Measurements from ENCODE around the gene IGFL2. TPM values are rescaled to one million over a fixed set of nuclear protein-coding genes. Genes with fewer than 3 reads are reported as not detected.
A peak's percentile ranks its signal among the peaks of the same experiment; 100 is the strongest.
"Not testable (repeated sequence)": the region's sequence is repeated elsewhere in the genome, so short reads cannot be mapped to it uniquely, and the experiment has no call there.

Gene IGFL2
- total RNA-seq, result not detected

DNA sequence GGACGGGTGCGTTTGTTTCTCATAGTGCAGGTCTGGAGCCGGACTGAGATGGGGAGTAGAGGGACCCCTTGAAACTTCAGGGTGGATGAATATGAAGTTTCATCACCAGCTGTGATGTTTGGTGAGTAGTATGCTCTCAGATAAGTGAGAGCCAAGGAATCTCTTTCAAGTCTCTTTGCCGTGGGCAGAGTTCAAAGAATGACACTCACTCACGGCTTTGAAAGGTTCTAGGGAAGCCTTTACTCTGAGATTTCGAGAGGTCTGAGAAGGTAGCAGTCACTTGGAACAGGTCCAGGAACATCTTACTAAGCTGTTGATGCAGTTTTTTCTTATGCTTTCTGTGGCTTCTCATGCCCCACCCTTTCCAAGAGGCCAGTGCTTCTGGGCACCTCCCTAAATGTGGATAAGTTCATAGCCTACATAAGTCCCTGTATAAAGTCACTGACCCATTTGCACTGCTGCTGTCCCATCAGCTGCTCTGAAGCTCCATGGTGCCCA lies at the start of gene IGFL2:
IGFL2 (plus strand) TSS at position 448 of the 498 bp plus-strand sequence; CDS start at position 489, 41 bp downstream.
- no peaks in the 10 kb centered on the region for H3K9me3 Mint-ChIP-seq
- H3K27ac Mint-ChIP-seq, result no peak within 1 kb of the TSS
- ATAC-seq (replicated peaks in 1 of 2) (peak; percentile 89 to 92), DNase-seq (peak; percentile 20 to 27)
- no peak within 1 kb of the TSS for H3K4me3 Mint-ChIP-seq
- peaks cover 84% of the 10 kb centered on the region for H3K27me3 Mint-ChIP-seq (ENCODE audit: low read depth)
- no peaks in the 10 kb centered on the region for H3K36me3 Mint-ChIP-seq (ENCODE audit: insufficient read depth in 2 of 2)
- H3K4me1 Mint-ChIP-seq (ENCODE audit: low read depth), result peaks cover 20% of the 10 kb centered on the region

DNA sequence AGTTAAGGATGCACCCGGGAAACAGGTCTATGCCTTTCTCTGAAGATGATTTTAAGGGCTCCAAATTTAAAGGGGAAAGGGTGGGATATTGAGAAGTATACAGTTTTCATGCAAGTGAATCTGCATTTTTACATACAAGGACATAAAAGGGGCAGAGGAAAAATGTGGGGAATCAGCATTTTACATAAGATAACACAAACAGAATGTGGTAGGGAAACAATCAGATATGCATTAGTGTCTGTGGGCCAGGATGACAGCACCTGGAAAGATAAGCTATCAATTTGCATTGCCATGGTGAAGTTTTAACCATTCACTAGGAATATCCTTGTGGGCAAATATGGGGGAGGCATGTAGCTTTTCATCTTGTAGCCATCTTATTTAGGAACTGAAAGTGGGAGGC lies 47.7 kb upstream of the IGFL2 start:
- Mint-ChIP-seq H3K27me3 (ENCODE audit: low read depth) (peaks cover 53% of the 10 kb centered on the region), H3K4me1 (ENCODE audit: low read depth) (no peaks in the 10 kb centered on the region), H3K9me3 (peaks cover 12 to 16% of the 10 kb centered on the region in 2 donors), H3K27ac (no peak overlapping the region), H3K36me3 (ENCODE audit: insufficient read depth in 2 of 2) (peaks cover 8 to 17% of the 10 kb centered on the region in 2 donors), H3K4me3 (no peak overlapping the region)
- DNase-seq (no peak), ATAC-seq (replicated peaks in 1 of 2) (no peak)

DNA sequence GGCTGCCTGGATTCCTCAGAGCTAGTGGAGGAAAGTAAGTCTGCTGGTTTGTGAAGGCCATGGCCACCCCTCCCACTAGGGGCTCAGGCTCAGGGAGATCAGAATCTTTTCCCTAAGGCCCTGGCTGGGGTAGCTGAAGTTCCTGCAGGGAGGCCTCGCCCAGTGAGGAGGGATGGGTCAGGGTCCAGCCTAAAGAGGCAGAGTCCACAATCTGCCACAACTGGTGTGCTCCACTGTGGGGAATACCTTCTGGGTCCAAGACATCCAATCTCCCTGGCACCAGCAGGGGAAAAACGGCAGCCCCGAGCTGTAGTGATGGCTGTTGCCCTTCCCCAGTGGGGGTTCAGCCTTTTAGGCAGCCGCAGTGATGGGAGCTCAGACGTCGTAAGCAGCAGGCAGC lies 46.7 kb upstream of the IGFL2 start:
- Mint-ChIP-seq H3K27me3 (ENCODE audit: low read depth) (peaks cover 44% of the 10 kb centered on the region), H3K36me3 (ENCODE audit: insufficient read depth in 2 of 2) (peaks cover 8 to 17% of the 10 kb centered on the region in 2 donors), H3K27ac (no peak overlapping the region), H3K9me3 (peaks cover 10 to 16% of the 10 kb centered on the region in 2 donors), H3K4me1 (ENCODE audit: low read depth) (no peaks in the 10 kb centered on the region), H3K4me3 (no peak overlapping the region)
- DNase-seq, result no peak
- ATAC-seq (replicated peaks in 1 of 2), result no peak

DNA sequence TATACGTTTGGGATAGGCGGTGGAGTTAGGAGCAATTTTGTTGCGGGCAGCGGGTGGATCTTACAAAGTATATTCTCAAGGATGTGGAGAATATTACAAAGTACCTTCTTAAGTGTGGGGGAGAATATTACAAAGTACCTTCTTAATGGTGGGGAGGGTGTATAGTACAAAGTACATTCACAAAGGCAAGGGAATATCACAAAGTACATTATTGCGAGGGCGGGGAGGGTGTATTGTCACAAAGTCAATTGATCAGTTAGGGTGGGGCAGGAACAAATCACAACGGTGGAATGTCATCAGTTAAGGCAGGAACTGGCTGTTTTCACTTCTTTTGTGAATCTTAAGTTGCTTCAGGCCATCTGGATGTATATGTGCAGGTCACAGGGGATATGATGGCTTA lies 45.7 kb upstream of the IGFL2 start:
- not testable (repeated sequence) for H3K27ac Mint-ChIP-seq; DNase-seq; ATAC-seq (replicated peaks in 1 of 2); H3K4me3 Mint-ChIP-seq; H3K4me1 Mint-ChIP-seq (ENCODE audit: low read depth)
- Mint-ChIP-seq H3K36me3 (ENCODE audit: insufficient read depth in 2 of 2) (peaks cover 7 to 12% of the 10 kb centered on the region in 2 donors), H3K9me3 (peaks cover 9 to 12% of the 10 kb centered on the region in 2 donors), H3K27me3 (ENCODE audit: low read depth) (peaks cover 33% of the 10 kb centered on the region)

DNA sequence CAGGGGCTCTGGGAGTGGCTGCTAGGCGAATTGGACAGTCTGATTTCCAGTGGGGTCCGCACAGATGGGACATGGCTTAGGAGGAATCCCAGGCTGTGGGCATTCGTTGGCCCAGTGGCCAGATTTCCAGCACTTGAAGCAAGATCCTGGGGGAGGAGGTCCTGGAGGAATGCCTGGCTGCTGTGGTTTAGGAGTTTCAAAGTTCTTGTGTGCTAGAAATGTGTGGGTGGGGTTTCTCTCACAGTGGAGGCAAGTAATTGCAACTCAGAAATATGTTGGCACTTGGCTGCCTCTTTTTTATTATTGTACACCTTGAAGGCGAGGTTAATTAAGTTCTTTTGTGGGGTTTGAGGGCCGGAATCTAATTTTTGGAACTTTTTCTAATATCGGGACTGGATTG lies 40.7 kb upstream of the IGFL2 start:
- H3K36me3 Mint-ChIP-seq (ENCODE audit: insufficient read depth in 2 of 2), result no peaks in the 10 kb centered on the region
- H3K27ac Mint-ChIP-seq, result no peak overlapping the region
- peaks cover 2% of the 10 kb centered on the region for H3K4me1 Mint-ChIP-seq (ENCODE audit: low read depth)
- H3K27me3 Mint-ChIP-seq (ENCODE audit: low read depth), result peaks cover 14% of the 10 kb centered on the region
- H3K9me3 Mint-ChIP-seq, result peaks cover 0 to 2% of the 10 kb centered on the region in 2 donors
- ATAC-seq (replicated peaks in 1 of 2), result no peak
- no peak overlapping the region for H3K4me3 Mint-ChIP-seq
- DNase-seq, result no peak

DNA sequence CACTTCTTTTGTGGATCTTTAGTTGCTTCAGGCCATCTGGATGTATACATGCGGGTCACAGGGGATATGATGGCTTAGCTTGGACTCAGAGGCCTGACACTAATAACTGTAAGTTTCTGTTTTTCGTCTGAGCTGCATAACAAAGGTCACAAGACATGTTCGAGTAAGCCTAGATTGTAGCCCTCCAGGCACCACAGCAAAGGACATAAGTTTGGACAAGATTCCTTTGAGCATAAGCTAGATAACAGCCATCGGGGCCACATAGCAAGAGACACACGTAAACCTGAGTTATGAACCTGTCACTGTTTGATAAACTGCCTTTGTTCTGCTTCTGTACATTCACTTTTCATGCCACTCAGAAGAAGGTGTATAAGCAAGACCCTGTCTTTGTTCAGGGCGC lies 38.2 kb upstream of the IGFL2 start:
- Mint-ChIP-seq H3K4me1 (ENCODE audit: low read depth) (peaks cover 13% of the 10 kb centered on the region), H3K4me3 (no peak overlapping the region)
- no peak for ATAC-seq (replicated peaks in 1 of 2)

DNA sequence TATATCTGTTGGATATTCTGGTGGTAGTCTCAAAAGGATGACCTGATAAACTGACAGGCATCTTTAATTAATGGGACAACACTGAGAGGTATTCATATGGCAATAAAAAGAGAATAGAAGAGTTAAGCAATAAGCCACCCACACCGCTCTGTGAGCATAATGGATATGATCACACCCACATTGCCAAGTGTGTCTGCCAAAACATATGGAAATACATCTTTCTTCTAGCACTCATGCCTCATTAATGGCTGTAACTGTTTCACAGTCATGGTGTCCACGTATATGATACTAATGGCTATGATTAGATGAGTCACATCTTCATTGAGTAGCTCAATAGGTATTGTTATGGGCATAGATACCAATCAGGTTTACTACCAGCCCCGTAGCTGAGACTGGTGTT lies 36.7 kb upstream of the IGFL2 start:
- Mint-ChIP-seq H3K9me3 (peaks cover 0 to 2% of the 10 kb centered on the region in 2 donors), H3K27ac (no peak overlapping the region), H3K36me3 (ENCODE audit: insufficient read depth in 2 of 2) (no peaks in the 10 kb centered on the region), H3K27me3 (ENCODE audit: low read depth) (peaks cover 43% of the 10 kb centered on the region), H3K4me1 (ENCODE audit: low read depth) (peaks cover 26% of the 10 kb centered on the region), H3K4me3 (no peak overlapping the region)
- no peak for DNase-seq
- ATAC-seq (replicated peaks in 1 of 2), result no peak

More for the DNA sequence above, 38.2 kb upstream of the IGFL2 start:
- no peaks in the 10 kb centered on the region for H3K36me3 Mint-ChIP-seq (ENCODE audit: insufficient read depth in 2 of 2)
- peaks cover 39% of the 10 kb centered on the region for H3K27me3 Mint-ChIP-seq (ENCODE audit: low read depth)
- no peak overlapping the region for H3K27ac Mint-ChIP-seq
- peaks cover 0 to 2% of the 10 kb centered on the region in 2 donors for H3K9me3 Mint-ChIP-seq
- no peak for DNase-seq

DNA sequence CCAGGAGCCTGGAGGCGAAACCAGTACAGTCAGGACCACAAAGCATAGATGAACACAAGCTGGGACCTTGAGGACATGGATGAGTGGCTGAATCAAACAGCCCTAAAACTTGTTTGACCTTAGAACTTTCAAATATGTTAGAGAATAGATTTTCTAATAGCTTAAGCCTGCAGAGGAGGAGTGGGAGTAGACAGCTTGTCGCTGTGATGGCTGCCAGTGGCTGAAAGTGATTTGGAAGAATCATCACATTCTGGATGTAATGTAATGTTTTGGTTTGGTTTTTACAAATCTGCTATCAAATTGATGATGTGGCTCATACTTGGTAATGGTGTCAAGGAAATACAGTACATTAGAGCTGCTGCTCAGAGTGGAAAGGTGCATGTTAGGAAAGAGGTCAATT lies 35.5 kb upstream of the IGFL2 start:
- DNase-seq, result no peak
- no peak overlapping the region for H3K27ac Mint-ChIP-seq
- H3K4me1 Mint-ChIP-seq (ENCODE audit: low read depth), result peaks cover 26% of the 10 kb centered on the region
- no peak overlapping the region for H3K4me3 Mint-ChIP-seq
- ATAC-seq (replicated peaks in 1 of 2), result no peak
- no peaks in the 10 kb centered on the region for H3K36me3 Mint-ChIP-seq (ENCODE audit: insufficient read depth in 2 of 2)
- H3K9me3 Mint-ChIP-seq, result peaks cover 0 to 2% of the 10 kb centered on the region in 2 donors
- H3K27me3 Mint-ChIP-seq (ENCODE audit: low read depth), result peaks cover 45% of the 10 kb centered on the region

DNA sequence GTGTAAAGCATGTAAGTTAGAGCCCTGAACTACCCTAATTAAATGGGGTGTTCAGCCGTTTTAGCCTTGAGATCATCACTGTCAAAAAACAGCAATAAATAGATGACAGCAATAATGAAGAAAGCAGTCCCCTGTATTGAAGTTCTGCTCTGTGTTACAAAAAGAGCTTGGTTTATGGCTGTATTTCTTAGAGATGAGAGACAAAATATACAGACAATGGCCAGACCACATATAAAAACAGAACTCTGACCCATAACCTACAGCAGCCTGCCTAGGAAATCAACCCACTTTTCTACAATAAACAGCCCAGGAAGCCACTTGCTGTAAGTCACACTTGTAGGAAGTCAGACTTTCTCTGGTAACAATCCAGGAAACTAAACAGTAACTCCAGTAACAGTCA lies 34.3 kb upstream of the IGFL2 start:
- no peak for ATAC-seq (replicated peaks in 1 of 2)
- Mint-ChIP-seq H3K4me1 (ENCODE audit: low read depth) (peaks cover 26% of the 10 kb centered on the region), H3K27me3 (ENCODE audit: low read depth) (peaks cover 54% of the 10 kb centered on the region)

DNA sequence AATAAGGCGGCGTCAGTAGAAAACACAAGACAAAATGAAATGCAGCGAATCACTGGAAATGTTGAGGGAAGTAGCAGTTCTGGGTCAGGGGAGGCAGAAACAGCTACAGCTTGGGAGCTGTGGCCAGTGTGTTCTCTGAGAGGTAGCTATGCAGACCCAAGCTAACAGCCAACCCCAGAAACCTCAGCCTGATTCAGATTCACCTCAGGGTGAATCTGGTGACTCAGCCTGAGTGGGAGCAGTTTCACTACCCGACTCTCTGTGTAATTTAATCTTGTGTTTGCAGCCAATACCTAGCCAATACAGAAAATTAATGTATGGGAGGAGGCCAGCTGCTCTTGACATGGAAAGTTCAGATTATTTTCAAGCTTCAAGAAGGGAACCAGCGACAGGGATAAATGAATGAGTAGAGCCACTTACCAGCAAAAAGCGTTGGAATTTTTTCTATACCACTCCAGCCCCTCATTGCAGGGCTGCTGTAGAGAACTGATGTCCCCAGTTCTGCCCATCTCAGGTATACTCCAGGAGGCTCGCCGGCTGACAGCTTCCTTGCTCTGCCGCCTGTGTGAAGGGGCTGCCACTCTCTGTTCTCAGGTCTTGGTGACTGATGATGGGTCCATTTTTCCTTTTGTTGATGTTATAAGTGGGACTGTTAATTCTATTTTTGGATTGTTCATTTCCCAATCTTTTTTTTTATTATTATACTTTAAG lies 32.5 kb upstream of the IGFL2 start:
- Mint-ChIP-seq H3K4me3 (peak overlapping the region; percentile 33 to 51), H3K9me3 (no peaks in the 10 kb centered on the region), H3K27me3 (ENCODE audit: low read depth) (peaks cover 64% of the 10 kb centered on the region), H3K36me3 (ENCODE audit: insufficient read depth in 2 of 2) (no peaks in the 10 kb centered on the region), H3K4me1 (ENCODE audit: low read depth) (peaks cover 26% of the 10 kb centered on the region), H3K27ac (peak overlapping the region; percentile 6)
- DNase-seq (peak; percentile 73 to 80), ATAC-seq (replicated peaks in 1 of 2) (peak; percentile 100)

More for the DNA sequence above, 34.3 kb upstream of the IGFL2 start:
- no peak for DNase-seq
- no peak overlapping the region for H3K4me3 Mint-ChIP-seq
- no peaks in the 10 kb centered on the region for H3K36me3 Mint-ChIP-seq (ENCODE audit: insufficient read depth in 2 of 2)
- no peak overlapping the region for H3K27ac Mint-ChIP-seq
- peaks cover 0 to under 1% of the 10 kb centered on the region in 2 donors for H3K9me3 Mint-ChIP-seq

DNA sequence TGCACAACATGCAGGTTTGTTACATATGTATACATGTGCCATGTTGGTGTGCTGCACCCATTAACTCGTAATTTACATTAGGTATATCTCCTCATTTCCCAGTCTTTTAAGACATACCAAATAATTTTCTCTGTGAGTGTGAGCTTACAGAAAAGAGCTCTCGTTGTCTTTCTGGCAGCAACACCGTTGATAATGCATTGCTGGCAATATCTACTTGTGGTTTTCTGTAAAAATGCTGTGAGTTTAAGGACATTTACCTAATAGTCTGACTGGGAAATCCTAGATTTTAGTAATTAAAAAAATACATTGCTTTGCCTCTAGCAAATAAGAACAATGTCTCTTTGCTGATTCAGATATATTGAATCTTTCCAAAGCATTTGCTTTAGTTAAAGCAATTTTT lies 31.9 kb upstream of the IGFL2 start:
- peaks cover 61% of the 10 kb centered on the region for H3K27me3 Mint-ChIP-seq (ENCODE audit: low read depth)
- DNase-seq (no peak), ATAC-seq (replicated peaks in 1 of 2) (no peak)
- H3K4me3 Mint-ChIP-seq, result peak overlapping the region in 1 of 2 donors; percentile 33
- peaks cover 26% of the 10 kb centered on the region for H3K4me1 Mint-ChIP-seq (ENCODE audit: low read depth)
- H3K36me3 Mint-ChIP-seq (ENCODE audit: insufficient read depth in 2 of 2), result no peaks in the 10 kb centered on the region
- no peak overlapping the region for H3K27ac Mint-ChIP-seq
- no peaks in the 10 kb centered on the region for H3K9me3 Mint-ChIP-seq

DNA sequence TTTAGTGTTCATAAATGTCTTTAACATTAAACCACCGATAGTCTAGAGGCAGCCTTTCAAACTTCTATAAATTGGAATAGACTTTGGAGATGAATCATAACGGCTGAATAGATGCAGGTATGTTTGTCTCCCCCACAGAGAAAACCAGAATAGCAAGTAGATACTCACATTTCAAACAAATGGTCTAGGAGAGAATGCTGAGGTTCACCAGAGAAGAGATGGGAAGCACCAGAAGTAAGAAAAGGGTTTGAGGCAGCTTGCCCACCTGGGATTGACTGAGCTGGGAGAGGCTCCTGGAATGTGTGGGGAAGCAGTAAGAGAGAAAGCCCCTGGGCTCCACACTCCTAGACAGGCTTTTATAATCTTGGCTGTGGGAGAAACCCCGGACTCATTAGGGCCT lies 29.9 kb upstream of the IGFL2 start:
- H3K4me3 Mint-ChIP-seq, result no peak overlapping the region
- no peak for ATAC-seq (replicated peaks in 1 of 2)
- H3K4me1 Mint-ChIP-seq (ENCODE audit: low read depth), result peaks cover 20% of the 10 kb centered on the region
- DNase-seq, result no peak
- no peak overlapping the region for H3K27ac Mint-ChIP-seq
- H3K36me3 Mint-ChIP-seq (ENCODE audit: insufficient read depth in 2 of 2), result no peaks in the 10 kb centered on the region
- no peaks in the 10 kb centered on the region for H3K9me3 Mint-ChIP-seq
- H3K27me3 Mint-ChIP-seq (ENCODE audit: low read depth), result peaks cover 42% of the 10 kb centered on the region

DNA sequence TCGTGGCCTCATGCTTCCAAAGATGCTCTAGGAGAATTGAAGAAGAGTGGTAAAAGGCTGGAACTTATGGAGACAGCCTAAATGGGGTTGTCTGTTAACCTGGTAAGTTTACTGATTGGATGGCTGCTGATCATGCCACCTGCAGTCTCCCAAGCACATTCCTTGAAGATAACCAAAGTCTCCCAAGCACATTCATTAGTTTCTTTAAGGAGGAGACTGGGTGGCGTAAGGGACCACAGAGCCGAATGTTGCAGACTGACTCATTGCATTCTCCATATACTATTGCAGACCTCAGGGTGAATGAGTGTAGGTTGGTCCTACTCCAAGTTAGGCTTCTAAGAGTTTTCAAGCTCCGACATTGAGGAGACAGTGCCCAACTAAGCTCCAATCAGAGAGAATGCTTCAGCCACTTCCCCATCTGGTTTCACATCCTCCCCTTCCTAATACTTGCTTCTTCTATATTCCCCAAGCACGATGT lies 23.4 kb upstream of the IGFL2 start, which contains the start of gene IGFL3:
IGFL3 (minus strand) TSS at position 51 of the 478 bp plus-strand sequence; CDS start at position 12, 39 bp downstream.
- Mint-ChIP-seq H3K4me3 (no peak within 1 kb of the TSS), H3K9me3 (no peaks in the 10 kb centered on the region), H3K27me3 (ENCODE audit: low read depth) (peaks cover 72% of the 10 kb centered on the region), H3K4me1 (ENCODE audit: low read depth) (no peaks in the 10 kb centered on the region), H3K36me3 (ENCODE audit: insufficient read depth in 2 of 2) (peaks cover 0 to 2% of the 10 kb centered on the region in 2 donors), H3K27ac (no peak within 1 kb of the TSS)
- ATAC-seq (replicated peaks in 1 of 2) (no peak), DNase-seq (no peak)

All from activated T-cell treated with anti-CD3 and anti-CD28 coated beads, Interleukin-2, amount 50 U/mL, for 72 hours (primary cell).